Left lung (tissue), 10 donors: Measurements from ENCODE around the gene PLA2G4A. TPM values are rescaled to one million over a fixed set of nuclear protein-coding genes. Genes with fewer than 3 reads are reported as not detected.

ENCODE experiments used
- ATAC-seq: fragments of 200-7000 bp; cut with Tn5 transposase; one replicate; pipeline ENCODE4 v1.9.1; 2020; ENCODE audit warnings: moderate library complexity
- DNase-seq, 4 donors: peaks; one replicate each; pipeline ENCODE4 v3.0.0-alpha.2; 2013 to 2020
- H3K27ac ChIP-seq, 2 donors: fragments of 200-600 bp; sonication (generic) in 1 of 2; one replicate each; pipeline versions ENCODE4 v1.5.0 to v1.8.0; 2020 to 2021
- H3K27me3 ChIP-seq, 2 donors: fragments of 200-600 bp; sonication (generic) in 1 of 2; one replicate each; pipeline versions ENCODE4 v1.5.0 to v1.8.0; 2020 to 2021
- H3K36me3 ChIP-seq, 2 donors: fragments of 200-600 bp; sonication (generic) in 1 of 2; one replicate each; pipeline versions ENCODE4 v1.5.0 to v1.8.0; 2020 to 2021
- H3K4me1 ChIP-seq, 2 donors: fragments of 200-600 bp; one replicate each; pipeline ENCODE4 v1.8.0; 2021
- H3K4me3 ChIP-seq, 2 donors: fragments of 200-600 bp; sonication (generic) in 1 of 2; one replicate each; pipeline versions ENCODE4 v1.5.0 to v1.8.0; 2020 to 2021; ENCODE audit warnings: mild to moderate bottlenecking in 1 of 2
- H3K9me3 ChIP-seq, 2 donors: fragments of 200-600 bp; sonication (generic) in 1 of 2; one replicate each; pipeline versions ENCODE4 v1.5.0 to v1.8.0; 2020 to 2021
- intact Hi-C, 2 donors: fragments of 100-400 bp; cut with DNase I; formaldehyde crosslinking; loops; one replicate each; pipeline versions ENCODE4 v1.11.2 to v1.14.2; 2022
- polyA plus RNA-seq, 6 donors: library from polyadenylated mRNA; unstranded; fragments of 120-200 nt; gene quantifications; one replicate each; pipeline ENCODE4 v1.2.1, GENCODE V29; 2013; ENCODE audit not compliant: insufficient read length in 6 of 6
- total RNA-seq, 2 donors: library from RNA; stranded (reverse); fragmentation: NEBNext Ultra II Directional; extraction: Animal tissue kit (Norgen Biotek cat#: 25700); gene quantifications; one replicate each; pipeline ENCODE4 v1.2.1, GENCODE V29; 2021
- TF ChIP-seq, protein P1 (sequence below), 2 donors: fragments of 200-600 bp; sonication (generic) in 1 of 2; IDR thresholded peaks; one replicate each; pipeline versions ENCODE4 v1.5.0 to v1.8.0; 2021; ENCODE audit warnings: antibody characterized with exemption in 2 of 2
- donor health status: DM: no; HTN: yes; CAD: no.
- donor health status: DM: no; HTN: no; CAD: no.

PLA2G4A gene
- total and polyA plus RNA-seq, 8 donors = 8.2 to 13.9 (median 10.4) TPM

DNA sequence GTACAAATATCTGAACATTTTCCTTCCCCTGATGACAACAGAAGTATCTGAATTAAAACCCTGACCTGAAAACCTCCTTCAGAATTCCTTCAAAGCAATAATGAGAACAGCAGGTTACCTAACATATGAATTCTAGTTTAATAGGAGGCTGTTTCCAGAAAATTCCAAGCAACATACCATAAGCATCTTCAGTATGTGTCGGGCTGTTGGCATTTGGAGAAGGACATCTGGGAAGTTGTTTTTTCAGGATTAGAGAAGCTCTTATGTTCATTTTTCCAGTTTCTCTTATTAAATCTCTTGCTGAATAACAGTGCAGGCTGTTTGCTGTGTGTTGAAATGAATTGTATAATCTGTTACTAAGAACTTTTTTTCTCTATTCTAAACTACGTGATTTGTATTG is 101.5 kb downstream of the PLA2G4A start:
- Histone ChIP-seq H3K9me3 (no peaks in the 10 kb centered on the region), H3K4me3 (no peak overlapping the region), H3K27ac (no peak overlapping the region), H3K4me1 (no peaks in the 10 kb centered on the region), H3K36me3 (no peaks in the 10 kb centered on the region), H3K27me3 (no peaks in the 10 kb centered on the region)
- TF ChIP-seq, protein P1, sequence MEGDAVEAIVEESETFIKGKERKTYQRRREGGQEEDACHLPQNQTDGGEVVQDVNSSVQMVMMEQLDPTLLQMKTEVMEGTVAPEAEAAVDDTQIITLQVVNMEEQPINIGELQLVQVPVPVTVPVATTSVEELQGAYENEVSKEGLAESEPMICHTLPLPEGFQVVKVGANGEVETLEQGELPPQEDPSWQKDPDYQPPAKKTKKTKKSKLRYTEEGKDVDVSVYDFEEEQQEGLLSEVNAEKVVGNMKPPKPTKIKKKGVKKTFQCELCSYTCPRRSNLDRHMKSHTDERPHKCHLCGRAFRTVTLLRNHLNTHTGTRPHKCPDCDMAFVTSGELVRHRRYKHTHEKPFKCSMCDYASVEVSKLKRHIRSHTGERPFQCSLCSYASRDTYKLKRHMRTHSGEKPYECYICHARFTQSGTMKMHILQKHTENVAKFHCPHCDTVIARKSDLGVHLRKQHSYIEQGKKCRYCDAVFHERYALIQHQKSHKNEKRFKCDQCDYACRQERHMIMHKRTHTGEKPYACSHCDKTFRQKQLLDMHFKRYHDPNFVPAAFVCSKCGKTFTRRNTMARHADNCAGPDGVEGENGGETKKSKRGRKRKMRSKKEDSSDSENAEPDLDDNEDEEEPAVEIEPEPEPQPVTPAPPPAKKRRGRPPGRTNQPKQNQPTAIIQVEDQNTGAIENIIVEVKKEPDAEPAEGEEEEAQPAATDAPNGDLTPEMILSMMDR (IDR thresholded peaks at IDR 0.05) = no peak
- DNase-seq (no peak), ATAC-seq (no peak)
- intact Hi-C loops = no loop called here

DNA sequence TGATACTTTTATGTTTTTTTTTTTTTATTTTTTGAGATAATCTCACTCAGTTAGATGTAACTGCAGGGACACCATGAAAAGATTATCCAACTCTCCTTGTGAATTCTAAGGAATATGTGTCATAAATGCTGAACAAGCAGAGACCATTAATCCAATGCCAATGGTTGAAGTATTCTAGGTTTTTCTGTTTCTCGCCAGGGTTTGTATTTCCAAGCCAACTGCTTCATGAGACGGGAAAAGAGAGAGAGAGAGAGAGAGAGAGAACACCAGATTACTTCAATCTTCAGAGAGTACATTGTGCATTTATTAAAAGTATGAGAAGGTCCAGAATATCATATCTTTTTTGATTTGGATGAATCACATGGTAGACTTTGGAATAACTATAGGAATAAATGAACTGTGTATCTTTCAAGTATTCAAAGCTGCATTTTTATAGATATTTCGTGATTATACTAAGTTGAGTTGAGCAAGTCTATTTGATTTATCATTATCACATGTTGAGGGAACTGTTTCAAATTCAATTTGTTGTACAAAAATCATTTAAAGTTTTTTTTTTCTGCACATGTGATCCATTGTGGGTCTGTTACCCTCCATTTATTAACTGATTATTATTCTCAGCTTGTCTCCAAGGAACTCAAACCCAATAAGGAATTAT is 108.4 kb downstream of the PLA2G4A start:
- no peaks in the 10 kb centered on the region for H3K27me3 ChIP-seq
- intact Hi-C loops = no loop called here
- no peaks in the 10 kb centered on the region for H3K9me3 ChIP-seq
- H3K4me3 ChIP-seq = no peak overlapping the region
- no peak overlapping the region for H3K27ac ChIP-seq
- TF ChIP-seq, protein P1 (IDR thresholded peaks at IDR 0.05) = no peak
- DNase-seq (no peak), ATAC-seq (no peak)
- H3K4me1 ChIP-seq = no peaks in the 10 kb centered on the region
- no peaks in the 10 kb centered on the region for H3K36me3 ChIP-seq

DNA sequence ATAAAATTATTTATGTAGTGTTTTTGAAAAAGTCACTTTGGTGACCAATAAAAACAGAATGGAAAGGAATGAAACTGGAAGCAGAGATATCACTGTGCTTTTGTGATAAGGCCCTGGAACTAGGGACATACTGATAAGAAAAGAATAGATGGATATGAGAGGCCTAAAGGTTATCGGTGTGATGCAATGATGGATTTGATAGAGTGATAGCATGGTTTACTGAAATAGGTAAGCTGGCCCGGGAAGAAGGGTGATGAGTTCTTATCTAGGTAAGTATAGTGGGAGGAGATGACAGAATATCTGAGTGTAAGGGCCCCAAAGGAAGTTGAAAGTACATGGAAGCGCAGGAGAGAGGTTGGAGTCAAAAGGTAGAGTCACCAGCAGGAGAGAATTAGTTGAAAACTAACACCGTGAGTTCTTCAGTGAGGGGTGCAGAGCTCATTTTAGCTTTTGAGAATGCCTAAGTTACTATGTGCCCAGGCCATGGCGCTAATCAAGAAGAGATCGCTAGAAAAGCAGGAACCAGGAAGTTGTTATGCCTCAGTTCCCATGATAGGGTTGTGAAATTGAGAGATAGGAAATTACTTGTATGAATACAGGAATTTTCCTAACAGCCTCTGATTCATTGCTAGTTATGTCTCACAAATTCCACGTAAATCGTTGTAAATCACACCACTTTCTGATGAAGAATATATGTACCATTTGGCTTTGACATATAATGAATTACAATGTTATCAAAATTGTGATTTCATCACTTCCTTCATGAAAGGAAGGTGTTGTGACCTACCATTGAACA is 115.3 kb downstream of the PLA2G4A start:
- H3K36me3 ChIP-seq = no peaks in the 10 kb centered on the region
- no peak overlapping the region for H3K4me3 ChIP-seq
- ATAC-seq = no peak
- TF ChIP-seq, protein P1 (IDR thresholded peaks at IDR 0.05) = no peak
- no peaks in the 10 kb centered on the region for H3K9me3 ChIP-seq
- DNase-seq = no peak
- no peaks in the 10 kb centered on the region for H3K27me3 ChIP-seq
- H3K27ac ChIP-seq = no peak overlapping the region
- H3K4me1 ChIP-seq = no peaks in the 10 kb centered on the region
- intact Hi-C loops = no loop called here

DNA sequence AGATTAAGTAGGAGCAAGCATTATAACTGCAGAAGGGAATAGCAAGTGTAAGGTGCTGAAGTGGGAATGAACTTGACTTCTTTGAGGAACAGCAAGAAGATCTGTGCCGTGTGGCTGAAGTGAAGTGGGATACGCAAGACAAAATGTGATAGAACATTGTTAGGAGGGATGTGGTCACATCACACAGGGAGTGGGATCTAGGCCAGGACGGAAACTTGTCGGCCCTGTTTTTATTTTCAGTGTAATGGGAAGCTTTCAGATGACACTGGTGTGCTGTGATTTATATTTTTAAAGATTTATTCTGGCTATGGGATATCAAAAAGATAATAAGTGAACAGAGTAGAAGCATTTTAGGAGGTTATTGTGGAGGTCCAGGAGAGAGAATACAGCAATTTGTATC is 116.4 kb downstream of the PLA2G4A start:
- TF ChIP-seq, protein P1 (IDR thresholded peaks at IDR 0.05) = no peak
- Histone ChIP-seq H3K4me1 (no peaks in the 10 kb centered on the region), H3K27ac (no peak overlapping the region), H3K9me3 (no peaks in the 10 kb centered on the region), H3K27me3 (no peaks in the 10 kb centered on the region), H3K36me3 (no peaks in the 10 kb centered on the region), H3K4me3 (no peak overlapping the region)
- intact Hi-C loops = no loop called here
- no peak for ATAC-seq
- no peak for DNase-seq

DNA sequence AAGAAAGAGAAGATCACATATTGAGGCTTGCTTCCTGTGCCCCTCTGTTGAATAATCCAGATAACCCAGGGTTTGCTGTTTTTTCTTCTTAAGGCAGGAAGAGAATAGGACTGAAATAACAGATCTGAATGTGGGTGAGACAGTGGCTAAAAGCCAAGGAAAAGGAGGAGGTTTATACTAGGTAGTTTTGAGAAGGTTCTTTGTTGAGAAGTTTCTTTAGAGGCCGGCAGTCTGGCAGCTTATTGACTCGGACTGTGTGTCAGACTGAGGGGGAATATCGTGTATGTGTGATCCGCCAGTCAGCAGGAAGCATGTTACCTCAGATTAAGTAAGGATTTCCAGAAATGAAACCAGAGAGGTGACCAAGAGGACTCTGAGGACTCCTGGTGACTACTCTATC is 119.8 kb downstream of the PLA2G4A start:
- H3K9me3 ChIP-seq = no peaks in the 10 kb centered on the region
- DNase-seq (no peak), ATAC-seq (no peak)
- H3K4me1 ChIP-seq = no peaks in the 10 kb centered on the region
- no peak overlapping the region for H3K4me3 ChIP-seq
- H3K27me3 ChIP-seq = no peaks in the 10 kb centered on the region
- TF ChIP-seq, protein P1 (IDR thresholded peaks at IDR 0.05) = no peak
- intact Hi-C loops = no loop called here
- peaks cover 0 to 7% of the 10 kb centered on the region in 2 donors for H3K36me3 ChIP-seq
- H3K27ac ChIP-seq = no peak overlapping the region
